ENCODE data around the gene TAF1.
"Not testable (repeated sequence)": the region's sequence is repeated elsewhere in the genome, so short reads cannot be mapped to it uniquely, and the experiment has no call there.

The TAF1 gene

GRCh38 chrX:71365875-71366673 lies at the start of gene TAF1:
TAF1 (plus strand) TSS chrX:71366357; CDS start chrX:71366375, 18 bp downstream.
- peak; percentile 94 for DNase-seq

GRCh38 chrX:71316959-71317358 lies 49.2 kb upstream of the TAF1 start:
- not testable (repeated sequence) for DNase-seq

DNA sequence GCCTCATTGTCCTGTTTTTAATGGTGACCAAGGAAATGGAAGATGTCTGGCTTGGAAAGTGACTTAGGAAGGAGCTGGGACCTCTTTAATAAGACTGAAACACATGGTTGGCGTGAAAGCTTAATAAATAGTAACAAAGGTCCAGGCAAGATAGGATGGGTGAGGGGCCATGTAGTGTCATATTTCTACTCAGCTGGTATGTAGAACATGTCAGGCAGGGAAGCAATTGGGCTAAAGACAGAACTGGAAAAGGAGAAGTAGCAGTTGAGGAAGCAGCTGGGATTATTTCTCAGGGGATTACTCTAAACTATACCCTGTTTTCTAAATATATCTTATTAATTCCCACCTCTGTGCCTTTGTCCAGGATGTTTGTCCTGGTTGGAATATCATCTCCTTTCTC lies 46.0 kb upstream of the TAF1 start:
- DNase-seq = no peak

GRCh38 chrX:71321731-71322130 lies 44.4 kb upstream of the TAF1 start:
- DNase-seq = no peak

GRCh38 chrX:71324452-71324851 lies 41.7 kb upstream of the TAF1 start:
- DNase-seq = not testable (repeated sequence)

DNA sequence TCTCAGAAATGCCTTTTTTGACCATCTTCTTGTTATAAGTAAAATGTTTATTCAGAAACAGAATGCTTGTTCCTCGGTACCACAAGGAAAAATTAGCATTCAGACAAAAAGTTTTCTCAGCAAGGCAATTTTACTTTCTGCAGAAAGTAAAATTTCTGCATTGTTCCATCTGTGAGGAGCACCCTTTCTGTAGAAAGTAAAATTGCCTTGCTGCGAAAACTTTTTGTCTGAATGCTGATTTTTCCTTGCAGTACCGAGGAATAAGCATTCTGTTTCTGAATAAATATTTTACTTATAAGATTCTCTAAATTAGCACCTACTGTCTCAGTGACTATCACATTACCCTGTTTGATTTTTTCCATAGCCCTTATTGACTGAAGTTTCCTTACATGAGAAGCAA lies 39.8 kb upstream of the TAF1 start:
- DNase-seq = no peak

DNA sequence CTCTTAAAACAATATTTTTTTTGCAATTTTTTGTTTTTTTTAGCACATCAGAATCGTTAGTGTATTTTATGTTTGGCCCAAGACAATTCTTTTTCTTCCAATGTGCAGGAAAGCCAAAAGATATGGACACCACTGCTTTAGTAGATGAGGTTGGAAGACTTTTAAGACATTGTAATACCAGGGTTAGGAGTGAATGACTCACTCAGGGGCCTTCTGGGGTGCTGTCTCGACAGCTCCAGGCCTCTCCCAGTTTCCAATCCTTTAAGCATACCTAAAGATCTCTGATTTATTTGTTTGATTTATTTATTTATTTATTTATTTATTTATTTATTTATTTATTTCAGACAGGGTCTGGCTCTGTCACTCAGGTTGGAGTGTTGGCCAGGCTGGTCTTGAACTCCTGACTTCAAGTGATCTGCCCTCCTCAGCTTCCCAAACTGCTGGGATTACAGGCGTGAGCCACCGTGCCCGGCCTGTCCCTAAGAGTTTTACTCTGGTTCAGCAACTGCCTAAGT lies 16.9 kb upstream of the TAF1 start:
- DNase-seq = not testable (repeated sequence)

GRCh38 chrX:71349867-71350266 lies 16.3 kb upstream of the TAF1 start:
- DNase-seq = not testable (repeated sequence)

- not testable (repeated sequence) for DNase-seq
Observed at GRCh38 chrX:71352439-71352838, 13.7 kb upstream of the TAF1 start.

GRCh38 chrX:71364221-71364620 lies 1.9 kb upstream of the TAF1 start:
- DNase-seq = no peak

DNA sequence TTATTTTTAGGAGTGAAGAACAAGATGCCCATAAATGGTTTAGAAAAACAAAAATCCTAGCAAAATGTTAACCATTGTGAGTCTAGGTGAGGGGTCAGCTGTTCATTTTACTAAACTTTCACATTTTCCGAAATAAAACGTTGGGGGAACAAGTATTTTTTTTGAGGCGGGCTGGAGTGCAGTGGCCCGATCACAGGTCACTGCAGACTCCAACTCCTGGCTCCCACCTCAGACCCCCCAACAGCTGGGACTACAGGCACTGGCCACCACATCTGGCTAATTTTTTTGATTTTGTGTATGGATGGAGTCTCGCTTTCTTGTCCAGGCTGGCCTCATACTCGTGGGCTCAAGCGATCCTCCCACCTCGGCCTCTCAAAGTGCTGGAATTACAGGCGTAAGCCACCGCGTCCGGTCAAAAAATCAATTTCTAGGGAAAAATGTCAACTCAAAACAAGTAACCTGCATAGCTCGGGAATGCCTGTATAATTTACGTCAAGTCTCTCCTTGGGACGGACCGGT lies 742 bp upstream of the TAF1 start:
- DNase-seq = no peak

- peak; percentile 39 for DNase-seq
Observed at GRCh38 chrX:71366674-71367256, 608 bp downstream of the TAF1 start.

GRCh38 chrX:71367396-71367795 lies 1.2 kb downstream of the TAF1 start:
- no peak for DNase-seq

GRCh38 chrX:71372388-71372787 lies 6.2 kb downstream of the TAF1 start:
- DNase-seq = no peak

DNA sequence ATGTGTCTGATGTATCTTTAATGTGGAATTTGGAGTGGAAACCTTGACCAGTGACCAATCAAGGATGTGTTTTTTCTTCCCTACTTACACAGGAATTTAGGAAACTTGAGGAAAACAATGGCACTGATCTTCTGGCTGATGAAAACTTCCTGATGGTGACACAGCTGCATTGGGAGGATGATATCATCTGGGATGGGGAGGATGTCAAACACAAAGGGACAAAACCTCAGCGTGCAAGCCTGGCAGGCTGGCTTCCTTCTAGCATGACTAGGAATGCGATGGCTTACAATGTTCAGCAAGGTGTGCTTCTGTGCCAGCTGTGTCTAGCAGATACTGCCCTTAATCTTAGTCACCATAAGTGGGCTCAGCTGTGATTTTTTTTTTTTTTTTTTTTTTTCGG lies 12.6 kb downstream of the TAF1 start:
- no peak for DNase-seq

- not testable (repeated sequence) for DNase-seq
Observed at GRCh38 chrX:71391725-71392124, 25.6 kb downstream of the TAF1 start.

DNA sequence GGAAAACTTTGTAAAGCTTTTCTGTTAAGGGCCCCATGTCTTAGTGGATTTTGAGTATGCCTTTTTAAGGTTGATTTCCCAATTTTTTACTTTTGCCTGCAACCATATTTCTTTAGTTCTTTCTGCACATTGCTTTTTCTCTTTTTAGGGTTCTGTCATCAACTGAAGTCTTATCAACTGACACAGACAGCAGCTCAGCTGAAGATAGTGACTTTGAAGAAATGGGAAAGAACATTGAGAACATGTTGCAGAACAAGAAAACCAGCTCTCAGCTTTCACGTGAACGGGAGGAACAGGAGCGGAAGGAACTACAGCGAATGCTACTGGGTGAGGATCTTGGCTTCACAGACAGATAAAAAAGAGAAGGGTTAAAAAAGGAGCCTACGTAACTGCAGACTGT lies 27.8 kb downstream of the TAF1 start:
- DNase-seq = no peak

DNA sequence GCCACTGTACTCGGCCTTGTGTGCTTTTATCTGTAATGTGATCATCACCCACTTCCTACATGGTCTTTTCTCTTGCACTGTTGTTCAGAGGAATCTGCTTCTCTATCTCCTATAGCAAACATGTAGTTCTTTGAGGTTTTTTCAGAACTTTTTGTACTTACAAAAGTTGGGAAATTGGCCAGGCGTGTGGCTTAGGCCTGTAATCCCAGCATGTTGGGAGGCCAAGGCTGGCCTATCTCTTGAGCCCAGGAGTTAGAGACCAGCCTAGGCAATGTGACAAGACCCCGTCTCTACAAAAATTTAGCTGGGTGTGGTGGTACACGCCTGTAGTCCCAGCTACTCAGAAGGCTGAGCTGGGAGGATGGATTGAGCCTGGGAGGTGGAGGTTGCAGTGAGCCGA lies 30.4 kb downstream of the TAF1 start:
- no peak for DNase-seq

- no peak for DNase-seq
Observed at GRCh38 chrX:71400710-71401109, 34.6 kb downstream of the TAF1 start.

DNA sequence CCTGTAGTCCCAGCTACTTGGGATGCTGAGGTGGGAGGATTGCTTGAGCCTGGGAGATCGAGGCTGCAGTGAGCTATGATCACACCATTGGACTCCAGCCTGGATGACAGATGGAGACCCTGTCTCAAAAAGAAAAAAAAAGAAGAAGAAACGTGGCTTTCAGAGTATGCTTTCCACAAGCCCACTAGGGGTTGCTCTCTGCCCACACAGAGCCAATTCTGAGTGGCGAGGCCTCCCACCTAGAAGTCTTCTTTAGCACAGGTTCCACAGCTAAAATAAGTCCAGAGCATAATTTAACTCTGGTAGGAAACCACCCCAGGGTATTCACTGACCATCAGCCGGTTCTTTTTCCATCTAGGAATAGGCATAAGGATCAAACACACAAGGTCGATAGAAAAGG lies 50.1 kb downstream of the TAF1 start:
- DNase-seq = not testable (repeated sequence)

- DNase-seq = no peak
Observed at GRCh38 chrX:71420686-71421085, 54.5 kb downstream of the TAF1 start.

DNA sequence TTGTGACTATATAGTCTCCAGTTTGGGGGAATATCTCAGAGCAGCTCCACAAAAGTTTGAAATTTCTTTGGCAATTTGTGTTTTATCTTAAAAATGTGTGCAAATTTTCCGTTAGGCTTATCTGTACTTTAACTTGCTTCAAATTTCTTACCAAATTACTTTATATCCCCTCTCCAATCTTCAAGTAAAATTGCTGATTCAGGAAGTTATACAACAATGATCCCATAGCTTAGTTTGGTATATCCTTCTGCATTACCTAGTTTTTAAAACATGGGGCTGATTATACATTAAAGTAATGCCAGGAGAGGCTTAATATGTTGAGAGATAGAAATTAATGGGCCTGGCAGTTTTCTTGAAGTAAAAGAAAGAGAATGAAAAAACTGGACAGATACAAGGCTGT lies 66.6 kb downstream of the TAF1 start:
- DNase-seq = no peak

- no peak for DNase-seq
Observed at GRCh38 chrX:71438750-71439149, 72.6 kb downstream of the TAF1 start.

DNA sequence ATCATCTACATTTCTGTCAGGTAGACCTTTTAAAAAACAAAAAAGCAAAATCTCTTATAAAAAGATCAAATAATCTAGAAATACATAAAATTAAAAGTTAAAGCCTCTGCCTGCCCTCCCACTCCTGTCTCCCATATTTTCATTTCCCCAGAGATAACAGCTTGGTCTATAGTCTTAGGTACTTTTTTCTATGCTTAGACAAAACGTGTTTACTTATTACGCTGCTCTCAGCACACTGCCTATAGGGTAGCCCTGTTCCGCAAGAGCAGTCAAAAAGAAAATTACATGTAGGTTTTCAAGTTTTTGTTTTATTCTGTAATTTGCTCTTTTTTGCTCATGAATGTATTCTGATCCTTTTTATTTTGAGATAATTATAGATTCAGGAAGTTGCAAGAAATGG lies 73.3 kb downstream of the TAF1 start:
- no peak for DNase-seq
